SK-N-SH (cell line): ENCODE measurements around the gene IL18BP.

Experiments used
- CTCF ChIP-seq: fragments of 200-600 bp; sonication (generic); IDR thresholded peaks from 2 replicates; pipeline ENCODE4 v1.6.1; 2017; ENCODE audit warnings: antibody characterized with exemption, mild to moderate bottlenecking, moderate library complexity
- GATA2 ChIP-seq: sonication (generic); formaldehyde crosslinking; IDR thresholded peaks from 2 replicates; pipeline ENCODE4 v1.5.0; 2020; ENCODE audit warnings: mild to moderate bottlenecking, missing genetic modification reagents
- TF ChIP-seq, protein P1 (sequence below): IDR thresholded peaks from 2 replicates; pipeline ENCODE4 v1.4.0; 2012; ENCODE audit warnings: low read depth

DNA sequence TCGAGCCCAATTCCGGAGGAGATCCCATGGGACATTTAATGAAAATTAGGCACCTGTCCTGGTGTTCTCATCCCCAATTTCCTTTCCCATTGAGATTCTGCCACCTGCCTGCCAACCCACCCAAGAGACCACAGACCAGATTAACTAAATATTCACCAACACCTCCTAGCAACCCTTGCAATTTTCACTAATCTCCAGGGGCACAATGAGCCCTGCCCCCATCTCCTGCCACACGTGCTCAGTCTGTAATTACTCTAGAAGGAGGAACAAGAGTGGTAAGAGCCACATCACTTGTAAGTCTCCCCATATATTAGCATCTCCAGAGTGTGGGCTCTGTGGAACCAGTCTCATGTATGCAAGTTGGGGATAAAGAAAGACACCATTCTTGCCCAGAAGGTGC is 38.0 kb downstream of the IL18BP start:
- TF ChIP-seq GATA2 (CRISPR knock-in tag) (no peak), CTCF (no peak)
- TF ChIP-seq, protein P1, sequence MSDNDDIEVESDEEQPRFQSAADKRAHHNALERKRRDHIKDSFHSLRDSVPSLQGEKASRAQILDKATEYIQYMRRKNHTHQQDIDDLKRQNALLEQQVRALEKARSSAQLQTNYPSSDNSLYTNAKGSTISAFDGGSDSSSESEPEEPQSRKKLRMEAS = no peak
